Activated B cell treated with CpG ODN at 0.5 μM for 24 hours (primary cell): Measurements from ENCODE around the gene RIN1. TPM values are rescaled to one million over a fixed set of nuclear protein-coding genes. Genes with fewer than 3 reads are reported as not detected.

Experiments
- ATAC-seq: fragments of 200-7000 bp; cut with Tn5 transposase; one replicate; pipeline ENCODE4 v1.10.0; 2021; ENCODE audit warnings: low read depth, mild to moderate bottlenecking, moderate library complexity
- CTCF ChIA-PET: fragments of 350-600 bp; sonication (Branson Sonifier 250); formaldehyde crosslinking; loops from one replicate; lab custom pipeline; 2021; ENCODE audit warnings: antibody characterized with exemption; lab: Charles Lee
- POLR2A ChIA-PET: fragments of 350-600 bp; sonication (Branson Sonifier 250); formaldehyde crosslinking; loops from one replicate; lab custom pipeline; 2021; ENCODE audit warnings: antibody characterized with exemption; lab: Charles Lee
- DNase-seq: peaks from one replicate; pipeline ENCODE4 v3.0.0; 2022
- H3K27ac Mint-ChIP-seq: one replicate; pipeline ENCODE4 v1.8.0; 2020; ENCODE audit warnings: mixed read lengths
- H3K27me3 Mint-ChIP-seq: one replicate; pipeline ENCODE4 v1.8.0; 2021; ENCODE audit warnings: mixed read lengths
- H3K36me3 Mint-ChIP-seq: one replicate; pipeline ENCODE4 v1.8.0; 2021; ENCODE audit warnings: low read depth, mixed read lengths
- H3K4me1 Mint-ChIP-seq: one replicate; pipeline ENCODE4 v1.8.0; 2021; ENCODE audit warnings: mixed read lengths
- H3K4me3 Mint-ChIP-seq: one replicate; pipeline ENCODE4 v1.8.0; 2020; ENCODE audit warnings: mild to moderate bottlenecking, mixed read lengths
- H3K9me3 Mint-ChIP-seq: one replicate; pipeline ENCODE4 v1.8.0; 2020; ENCODE audit warnings: mixed read lengths
- CTCF ChIP-seq: fragments of 200-600 bp; IDR thresholded peaks from one replicate; pipeline ENCODE4 v1.8.0; 2022; ENCODE audit warnings: antibody characterized with exemption, mild to moderate bottlenecking
- intact Hi-C: fragments of 100-400 bp; cut with micrococcal nuclease; formaldehyde crosslinking; loops from one replicate; pipeline ENCODE4 v1.15.1; 2024
- total RNA-seq: library from RNA; stranded (reverse); gene quantifications from 2 replicates; pipeline ENCODE4 v1.2.3, GENCODE V29; 2022

Gene RIN1
- total RNA-seq, 1 donor from 2014 or later = 0.98 TPM

GRCh38 chr11:66291706-66292542, 44.3 kb downstream of the RIN1 start, which contains the start of gene TMEM151A:
TMEM151A (plus strand) TSS chr11:66291894; CDS start chr11:66292014, 120 bp downstream.
- H3K27me3 Mint-ChIP-seq = peaks cover 23% of the 10 kb centered on the region
- CTCF ChIA-PET = no interaction called here
- H3K36me3 Mint-ChIP-seq = peaks cover 6% of the 10 kb centered on the region
- DNase-seq = peak; percentile 54
- H3K27ac Mint-ChIP-seq = peak within 1 kb of the TSS; percentile 21
- POLR2A ChIA-PET = interaction anchor here (0.5 to 4.0 kb wide), 3 partner anchors 21 to 513 kb away, joined by 4 to 42 read pairs (median 5); partner anchors contain the start of gene RAB1B
- no peaks in the 10 kb centered on the region for H3K9me3 Mint-ChIP-seq
- no peak for TF ChIP-seq CTCF
- peak within 1 kb of the TSS; percentile 89 for H3K4me3 Mint-ChIP-seq
- intact Hi-C loops = no loop called here
- peaks cover 31% of the 10 kb centered on the region for H3K4me1 Mint-ChIP-seq
- no peak for ATAC-seq

GRCh38 chr11:66291303-66291705, 44.9 kb downstream of the RIN1 start:
- no peaks in the 10 kb centered on the region for H3K9me3 Mint-ChIP-seq
- ChIA-PET CTCF (interaction anchor here (1.4 kb wide), 1 partner anchor 21 kb away, joined by 7 read pairs; no protein-coding TSS in a partner anchor), POLR2A (interaction anchor here (0.5 to 4.0 kb wide), 3 partner anchors 21 to 513 kb away, joined by 4 to 42 read pairs (median 5); partner anchors contain the start of gene RAB1B)
- H3K36me3 Mint-ChIP-seq = peaks cover 7% of the 10 kb centered on the region
- no peak for TF ChIP-seq CTCF
- no peak overlapping the region for H3K27ac Mint-ChIP-seq
- DNase-seq = no peak
- no peak overlapping the region for H3K4me3 Mint-ChIP-seq
- H3K27me3 Mint-ChIP-seq = peaks cover 22% of the 10 kb centered on the region
- intact Hi-C loops = no loop called here
- no peak for ATAC-seq
- H3K4me1 Mint-ChIP-seq = peaks cover 31% of the 10 kb centered on the region

- peaks cover 31% of the 10 kb centered on the region for H3K4me1 Mint-ChIP-seq
- POLR2A ChIA-PET = interaction anchor here (2.0 to 4.0 kb wide), 2 partner anchors 22 to 54 kb away, joined by 11 to 42 read pairs; partner anchors contain the start of genes BRMS1 and RAB1B
- intact Hi-C loops = no loop called here
Measured at GRCh38 chr11:66290330-66290621, 46.0 kb downstream of the RIN1 start.

GRCh38 chr11:66289548-66290329, 46.5 kb downstream of the RIN1 start:
- Mint-ChIP-seq H3K4me1 (peaks cover 31% of the 10 kb centered on the region), H3K27me3 (peaks cover 19% of the 10 kb centered on the region), H3K36me3 (peaks cover 13% of the 10 kb centered on the region), H3K4me3 (peak overlapping the region; percentile 89), H3K9me3 (no peaks in the 10 kb centered on the region), H3K27ac (peak overlapping the region; percentile 90)
- no peak for TF ChIP-seq CTCF
- intact Hi-C loops = loop anchor here (1.0 to 2.0 kb wide), 4 partner anchors 21 to 177 kb away; partner anchors contain the start of genes PELI3 and RAB1B
- peak; percentile 53 for ATAC-seq
- ChIA-PET CTCF (interaction anchor here (0.7 to 1.7 kb wide), 4 partner anchors 22 to 245 kb away, joined by 3 to 10 read pairs (median 5); no protein-coding TSS in a partner anchor), POLR2A (interaction anchor here (0.6 to 4.0 kb wide), 22 partner anchors 9 to 792 kb away, joined by 3 to 42 read pairs (median 6); partner anchors contain the start of genes BRMS1, CCDC85B, CD248 and CNIH2)
- no peak for DNase-seq

More at GRCh38 chr11:66290330-66290621, 46.0 kb downstream of the RIN1 start:
- TF ChIP-seq CTCF = no peak
- peaks cover 19% of the 10 kb centered on the region for H3K27me3 Mint-ChIP-seq
- CTCF ChIA-PET = interaction anchor here (1.4 kb wide), 1 partner anchor 22 kb away, joined by 7 read pairs; no protein-coding TSS in a partner anchor
- H3K9me3 Mint-ChIP-seq = no peaks in the 10 kb centered on the region
- DNase-seq (no peak), ATAC-seq (no peak)
- H3K36me3 Mint-ChIP-seq = peaks cover 12% of the 10 kb centered on the region
- peak overlapping the region; percentile 90 for H3K27ac Mint-ChIP-seq
- H3K4me3 Mint-ChIP-seq = peak overlapping the region; percentile 89
